ENCODE measurements around the gene NCR3LG1. TPM values are rescaled to one million over a fixed set of nuclear protein-coding genes. Genes with fewer than 3 reads are reported as not detected.

Gene NCR3LG1
- total and polyA plus RNA-seq, 2 donors (not counting 1 experiment from before 2014, with no cell fraction given), result 0.12 to 0.64 TPM

DNA sequence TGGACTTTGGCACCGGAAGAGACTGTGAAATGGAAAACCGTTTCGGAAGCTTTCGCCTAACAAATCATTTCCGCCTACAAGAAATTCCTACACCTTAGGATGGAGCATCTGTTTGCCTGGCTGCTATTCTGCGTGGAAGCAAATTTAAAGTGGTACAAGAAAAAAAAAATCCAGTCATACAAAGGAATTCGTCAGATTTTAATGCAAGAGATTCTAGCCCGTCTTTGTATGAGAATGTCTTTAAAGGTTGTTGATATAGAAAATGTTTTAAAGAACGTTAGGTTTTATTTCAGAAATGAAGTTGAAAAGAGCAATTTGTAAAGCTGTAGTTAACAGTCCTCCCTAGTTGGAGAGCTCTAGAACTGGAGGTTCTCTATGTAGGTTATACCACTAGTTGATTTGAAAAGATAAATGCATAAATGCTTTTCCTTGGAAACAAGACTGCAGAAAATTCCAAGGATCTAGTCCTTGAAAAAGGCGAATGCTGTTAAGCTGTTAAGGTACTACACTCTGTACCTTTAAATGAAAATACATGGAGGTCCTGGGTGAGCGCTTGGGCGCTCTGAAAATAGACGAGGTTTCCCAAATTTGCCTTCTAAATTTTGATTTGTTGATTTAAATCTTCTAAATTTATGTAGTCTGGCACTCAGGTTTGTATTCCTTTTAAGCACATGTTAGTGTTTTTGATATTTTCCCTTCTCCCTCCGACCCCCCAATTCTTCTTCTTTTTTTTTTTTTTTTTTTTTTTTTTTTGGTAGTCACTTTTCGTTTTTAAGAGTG is 2.4 kb downstream of the NCR3LG1 start:
- peaks cover 0 to 34% (median 21%) of the 10 kb centered on the region in 4 experiments for H3K27me3 ChIP-seq (replicated peaks in 1 of 4; ENCODE audit: control extremely low read depth in 1 of 4, control insufficient read depth in 3 of 4, insufficient read depth in 4 of 4, low read length in 3 of 4)
- ATAC-seq (ENCODE audit: low read depth), result no peak
- H4K20me1 ChIP-seq (ENCODE audit: control insufficient read depth, insufficient read depth, low read length, poor library complexity, severe bottlenecking), result no peaks in the 10 kb centered on the region
- Mint-ChIP-seq H3K27ac (no peak overlapping the region), H3K9me3 (ENCODE audit: insufficient read depth) (peaks cover under 1% of the 10 kb centered on the region), H3K27me3 (peaks cover 37% of the 10 kb centered on the region), H3K4me1 (peaks cover 32% of the 10 kb centered on the region), H3K4me3 (peak overlapping the region; percentile 95)
- intact Hi-C loops (cut with micrococcal nuclease), result loop anchor here (1.0 to 10.0 kb wide), 7 partner anchors 30 to 619 kb away; partner anchors contain the start of genes C11orf58, NUCB2 and RPS13
- DNase-seq, result no peak
- H3K9ac ChIP-seq (ENCODE audit: low read length), result peak overlapping the region; percentile 78
- H2AFZ ChIP-seq (ENCODE audit: insufficient read depth, low read depth, low read length, poor library complexity, severe bottlenecking), result peak overlapping the region; percentile 86
- TF ChIP-seq, protein P1, sequence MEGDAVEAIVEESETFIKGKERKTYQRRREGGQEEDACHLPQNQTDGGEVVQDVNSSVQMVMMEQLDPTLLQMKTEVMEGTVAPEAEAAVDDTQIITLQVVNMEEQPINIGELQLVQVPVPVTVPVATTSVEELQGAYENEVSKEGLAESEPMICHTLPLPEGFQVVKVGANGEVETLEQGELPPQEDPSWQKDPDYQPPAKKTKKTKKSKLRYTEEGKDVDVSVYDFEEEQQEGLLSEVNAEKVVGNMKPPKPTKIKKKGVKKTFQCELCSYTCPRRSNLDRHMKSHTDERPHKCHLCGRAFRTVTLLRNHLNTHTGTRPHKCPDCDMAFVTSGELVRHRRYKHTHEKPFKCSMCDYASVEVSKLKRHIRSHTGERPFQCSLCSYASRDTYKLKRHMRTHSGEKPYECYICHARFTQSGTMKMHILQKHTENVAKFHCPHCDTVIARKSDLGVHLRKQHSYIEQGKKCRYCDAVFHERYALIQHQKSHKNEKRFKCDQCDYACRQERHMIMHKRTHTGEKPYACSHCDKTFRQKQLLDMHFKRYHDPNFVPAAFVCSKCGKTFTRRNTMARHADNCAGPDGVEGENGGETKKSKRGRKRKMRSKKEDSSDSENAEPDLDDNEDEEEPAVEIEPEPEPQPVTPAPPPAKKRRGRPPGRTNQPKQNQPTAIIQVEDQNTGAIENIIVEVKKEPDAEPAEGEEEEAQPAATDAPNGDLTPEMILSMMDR (IDR thresholded peaks at IDR 0.05), result no peak
- TF ChIP-seq EZH2 (IDR thresholded peaks at IDR 0.05; ENCODE audit: borderline replicate concordance, insufficient read depth, low read depth, low read length, poor library complexity, severe bottlenecking), result peak; percentile 40
- ChIA-PET POLR2A (interaction anchor here (0.7 kb wide), 1 partner anchor 249 kb away, joined by 3 read pairs; no protein-coding TSS in a partner anchor), CTCF (interaction anchor here (0.8 to 2.7 kb wide), 15 partner anchors 8 to 174 kb away, joined by 3 to 12 read pairs (median 4); partner anchors contain the start of gene KCNJ11)
- 0% methylated on average over 3 of the region's 15 CpGs for whole genome bisulfite sequencing (ENCODE audit: insufficient coverage)
- H3K4me1 ChIP-seq (ENCODE audit: control insufficient read depth in 2 of 2, insufficient read depth in 2 of 2, low read length in 2 of 2), result peaks cover 29 to 34% of the 10 kb centered on the region in 2 donors
- H3K36me3 ChIP-seq (replicated peaks in 1 of 2; ENCODE audit: control extremely low read depth in 1 of 2, control insufficient read depth in 1 of 2, extremely low read depth in 1 of 2, insufficient read depth in 2 of 2, low read length in 1 of 2), result no peaks in the 10 kb centered on the region
- H3K9me3 ChIP-seq (ENCODE audit: control extremely low read depth in 1 of 3, control insufficient read depth in 2 of 3, insufficient read depth in 1 of 3, low read length in 2 of 3), result peaks cover 0 to 22% (median 1%) of the 10 kb centered on the region in 3 donors
- no peak overlapping the region for H3K27ac ChIP-seq (ENCODE audit: low read length in 2 of 2)
- peak overlapping the region; percentile 51 to 78 (median 62) for H3K4me3 ChIP-seq (ENCODE audit: control extremely low read depth in 1 of 5, extremely low read depth in 1 of 5, insufficient read depth in 1 of 5, low read depth in 2 of 5, low read length in 4 of 5)
- peak overlapping the region; percentile 99 for H3K4me2 ChIP-seq (replicated peaks; ENCODE audit: low read depth, low read length, poor library complexity, severe bottlenecking)
- H3K79me2 ChIP-seq (ENCODE audit: control insufficient read depth, insufficient read depth, low read length), result no peaks in the 10 kb centered on the region
